Measurements from ENCODE around the gene DCAF12. TPM values are rescaled to one million over a fixed set of nuclear protein-coding genes. Genes with fewer than 3 reads are reported as not detected.

Gene DCAF12
- total RNA-seq, 1 experiment from 2014 or later, result 40.2 TPM

- TF ChIP-seq MAX (IDR thresholded peaks at IDR 0.05) (no peak), POLR2AphosphoS5 (IDR thresholded peaks at IDR 0.05; ENCODE audit: low read depth, low read length) (no peak), JUND (IDR thresholded peaks at IDR 0.05) (no peak), ZNF274 (IDR thresholded peaks at IDR 0.05; ENCODE audit: low read depth, low read length) (no peak), EZH2 (IDR thresholded peaks at IDR 0.05) (no peak), ATF3 (IDR thresholded peaks at IDR 0.05) (no peak), ZBTB33 (IDR thresholded peaks at IDR 0.05; ENCODE audit: extremely low read depth, insufficient replicate concordance, low read length) (no peak), SIN3A (IDR thresholded peaks at IDR 0.05; ENCODE audit: low read depth) (no peak), SP1 (IDR thresholded peaks at IDR 0.05; ENCODE audit: low read depth) (no peak), CTCF (IDR thresholded peaks at IDR 0.05 in 2 of 3, conservative IDR thresholded peaks at IDR 0.05 in 1 of 3; ENCODE audit: borderline replicate concordance in 1 of 3, insufficient read depth in 1 of 3, low read depth in 2 of 3, low read length in 2 of 3) (no peak), POLR2A (IDR thresholded peaks at IDR 0.05; ENCODE audit: borderline replicate concordance, extremely low read depth, insufficient read depth, insufficient read length) (no peak), FOSL1 (IDR thresholded peaks at IDR 0.05; ENCODE audit: low read depth) (no peak), EZH2phosphoT487 (IDR thresholded peaks at IDR 0.05; ENCODE audit: borderline replicate concordance) (no peak), TCF7L2 (IDR thresholded peaks at IDR 0.05; ENCODE audit: borderline replicate concordance, extremely low read depth, insufficient read depth, insufficient read length) (no peak), CBX3 (IDR thresholded peaks at IDR 0.05; ENCODE audit: low read depth) (no peak), ELF1 (IDR thresholded peaks at IDR 0.05; ENCODE audit: borderline replicate concordance, low read depth) (no peak), RAD21 (IDR thresholded peaks at IDR 0.05; ENCODE audit: low read depth) (no peak), YY1 (IDR thresholded peaks at IDR 0.05; ENCODE audit: extremely low read depth, insufficient replicate concordance, low read depth, low read length) (no peak), SRF (IDR thresholded peaks at IDR 0.05; ENCODE audit: low read depth) (no peak)
- no peaks in the 10 kb centered on the region for H3K9me3 ChIP-seq (ENCODE audit: control insufficient read depth in 1 of 2, insufficient read depth in 1 of 2, low read depth in 1 of 2, low read length in 2 of 2)
- no peak overlapping the region for H3K4me3 ChIP-seq (replicated peaks in 1 of 2; ENCODE audit: low read depth in 1 of 2, low read length in 2 of 2)
- H3K27ac ChIP-seq (ENCODE audit: low read depth, low read length), result no peak overlapping the region
- peaks cover 0 to 6% of the 10 kb centered on the region in 2 experiments; a peak in 2 of 4 replicates for H3K4me1 ChIP-seq (ENCODE audit: control insufficient read depth in 1 of 2, insufficient read depth in 2 of 2, low read length in 2 of 2)
- BruUV-seq (replicated peaks), result no TSS peak
- no peak overlapping the region for H2AFZ ChIP-seq (ENCODE audit: low read depth, low read length, poor library complexity, severe bottlenecking)
- H3K36me3 ChIP-seq (ENCODE audit: control insufficient read depth in 1 of 2, insufficient read depth in 2 of 2, low read length in 2 of 2), result no peaks in the 10 kb centered on the region
- no peak overlapping the region for H3K9ac ChIP-seq (ENCODE audit: low read length)
- H3K79me2 ChIP-seq (ENCODE audit: insufficient read depth, low read length), result no peaks in the 10 kb centered on the region
- ATAC-seq (no peak), DNase-seq (ENCODE audit: low read depth, low spot score) (no peak)
- ChIA-PET POLR2A (interaction anchor here (1.0 kb wide), 1 partner anchor 86 kb away, joined by 4 read pairs; the partner anchor contains the start of gene UBAP2), RAD21 (ENCODE audit: low non-redundant PET in 1 of 2, low total read pairs in 2 of 2, uncharacterized antibody in 2 of 2, unreplicated experiment in 2 of 2) (no interaction called here), CTCF (no interaction called here)
- intact Hi-C loops (cut with micrococcal nuclease), result no loop called here
- H3K4me2 ChIP-seq (ENCODE audit: low read length), result no peak overlapping the region
- no peaks in the 10 kb centered on the region for H3K27me3 ChIP-seq (ENCODE audit: insufficient read depth, low read length)
- H4K20me1 ChIP-seq (ENCODE audit: insufficient read depth), result no peaks in the 10 kb centered on the region
- no peaks in the 10 kb centered on the region for H3K9me2 ChIP-seq (ENCODE audit: insufficient read depth)
These were observed 8.0 kb upstream of the DCAF12 start for GRCh38 chr9:34134521-34134920.
